GM13976 (cell line): Measurements from ENCODE around the gene TRIO.

Source experiments
- DNase-seq: peaks from one replicate; pipeline ENCODE4 v3.0.0; 2012; ENCODE audit warnings: low spot score
- in situ Hi-C: fragments of 300-500 bp; cut with MboI; formaldehyde crosslinking; loops from one replicate; pipeline ENCODE4 v1.12.0; 2022; ENCODE audit warnings: low sequenced_read_pairs, mixed read lengths, inconsistent platforms; ENCODE audit not compliant: unreplicated experiment
- TF ChIP-seq, protein P1 (sequence below): IDR thresholded peaks from 2 replicates; pipeline ENCODE4 v1.5.1; 2012; ENCODE audit warnings: borderline replicate concordance, mild to moderate bottlenecking; ENCODE audit not compliant: insufficient read depth; ENCODE audit errors: extremely low read depth, missing control alignments, control extremely low read depth

The TRIO gene

DNA sequence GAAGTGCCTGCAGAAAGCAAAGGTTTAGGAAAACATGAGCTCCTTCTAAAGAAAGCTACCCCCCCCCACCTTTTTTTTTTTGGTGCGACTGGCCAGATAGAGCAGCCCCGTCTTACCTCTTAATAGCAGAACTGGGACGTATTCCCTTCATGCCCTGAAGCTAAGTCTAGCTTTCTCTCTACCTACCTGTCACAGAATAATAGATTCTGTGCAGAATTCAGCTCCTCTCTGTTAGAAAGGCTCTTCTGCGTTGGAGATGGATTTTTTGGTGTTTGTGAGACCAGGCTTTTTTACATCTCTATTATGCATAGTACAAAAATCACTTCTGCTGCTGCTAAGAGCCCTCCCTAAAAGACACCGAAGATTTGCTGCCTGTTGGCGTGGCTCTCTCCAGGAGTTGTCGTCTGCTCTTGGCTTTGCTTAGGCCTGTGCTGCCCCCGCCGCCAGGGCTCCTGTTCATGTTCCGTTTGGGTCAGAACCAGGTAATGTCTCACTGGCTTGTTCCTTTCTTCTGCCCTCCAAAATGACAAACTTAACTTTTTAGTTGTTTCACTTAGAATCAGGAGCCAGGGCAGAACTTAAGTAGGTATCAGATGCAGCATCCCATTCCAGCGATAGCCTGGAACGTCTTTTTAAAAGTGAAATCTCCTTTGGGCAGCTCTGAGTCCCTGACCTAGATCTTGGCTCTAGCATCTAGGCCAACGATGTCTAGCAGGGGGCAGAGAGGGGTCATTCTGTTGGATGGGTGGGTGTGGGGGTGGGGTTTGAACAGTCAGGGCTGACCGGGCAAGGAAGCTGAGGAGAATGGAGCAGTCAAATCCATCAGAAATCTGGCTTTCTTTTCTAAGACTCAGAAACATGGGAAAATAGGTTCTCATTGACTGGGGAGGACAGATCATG lies 2.5 kb downstream of the TRIO start:
- DNase-seq = no peak
- in situ Hi-C loops = no loop called here
- TF ChIP-seq, protein P1, sequence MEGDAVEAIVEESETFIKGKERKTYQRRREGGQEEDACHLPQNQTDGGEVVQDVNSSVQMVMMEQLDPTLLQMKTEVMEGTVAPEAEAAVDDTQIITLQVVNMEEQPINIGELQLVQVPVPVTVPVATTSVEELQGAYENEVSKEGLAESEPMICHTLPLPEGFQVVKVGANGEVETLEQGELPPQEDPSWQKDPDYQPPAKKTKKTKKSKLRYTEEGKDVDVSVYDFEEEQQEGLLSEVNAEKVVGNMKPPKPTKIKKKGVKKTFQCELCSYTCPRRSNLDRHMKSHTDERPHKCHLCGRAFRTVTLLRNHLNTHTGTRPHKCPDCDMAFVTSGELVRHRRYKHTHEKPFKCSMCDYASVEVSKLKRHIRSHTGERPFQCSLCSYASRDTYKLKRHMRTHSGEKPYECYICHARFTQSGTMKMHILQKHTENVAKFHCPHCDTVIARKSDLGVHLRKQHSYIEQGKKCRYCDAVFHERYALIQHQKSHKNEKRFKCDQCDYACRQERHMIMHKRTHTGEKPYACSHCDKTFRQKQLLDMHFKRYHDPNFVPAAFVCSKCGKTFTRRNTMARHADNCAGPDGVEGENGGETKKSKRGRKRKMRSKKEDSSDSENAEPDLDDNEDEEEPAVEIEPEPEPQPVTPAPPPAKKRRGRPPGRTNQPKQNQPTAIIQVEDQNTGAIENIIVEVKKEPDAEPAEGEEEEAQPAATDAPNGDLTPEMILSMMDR = no peak

DNA sequence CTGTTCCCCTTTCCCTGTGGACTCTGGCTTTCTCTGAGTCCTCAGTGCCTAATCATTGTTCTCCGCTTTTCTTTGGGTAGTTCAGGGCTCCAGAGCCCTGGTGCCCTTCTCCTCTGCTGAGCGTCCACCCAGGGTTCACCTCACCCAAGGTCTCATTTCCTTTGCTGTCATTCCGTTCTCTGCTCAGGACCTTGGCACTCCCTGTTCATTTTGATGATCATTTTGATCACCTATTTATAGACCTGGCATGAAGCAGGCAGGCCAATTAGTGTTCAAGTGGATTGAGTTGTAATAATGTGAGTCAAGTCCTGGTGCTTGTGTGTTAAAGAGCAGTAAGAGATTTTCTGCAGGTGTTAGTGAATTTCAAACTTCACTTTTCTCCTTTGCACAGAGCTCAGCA lies 3.6 kb downstream of the TRIO start:
- TF ChIP-seq, protein P1 = no peak
- DNase-seq = no peak
- in situ Hi-C loops = no loop called here

DNA sequence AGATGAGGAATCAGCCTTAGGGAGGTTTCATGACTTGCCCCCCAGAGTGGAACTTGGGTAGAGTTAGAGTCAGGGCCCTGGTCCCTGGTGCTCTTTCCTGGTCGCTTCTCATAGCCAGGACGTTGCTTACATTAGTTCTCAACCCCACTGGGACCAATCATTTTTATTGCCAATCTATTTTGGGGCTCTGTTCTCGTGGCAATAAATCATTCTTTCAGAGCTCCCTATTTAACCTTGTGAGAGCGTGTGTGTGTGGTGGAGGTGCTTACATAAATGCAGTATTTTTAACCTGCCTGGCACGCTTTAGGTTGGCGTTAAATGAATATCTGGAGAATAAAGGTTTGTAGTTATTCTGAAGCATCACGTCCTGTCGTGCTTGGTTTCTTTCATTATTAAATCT lies 4.1 kb downstream of the TRIO start:
- DNase-seq = no peak
- TF ChIP-seq, protein P1 = no peak
- in situ Hi-C loops = no loop called here

DNA sequence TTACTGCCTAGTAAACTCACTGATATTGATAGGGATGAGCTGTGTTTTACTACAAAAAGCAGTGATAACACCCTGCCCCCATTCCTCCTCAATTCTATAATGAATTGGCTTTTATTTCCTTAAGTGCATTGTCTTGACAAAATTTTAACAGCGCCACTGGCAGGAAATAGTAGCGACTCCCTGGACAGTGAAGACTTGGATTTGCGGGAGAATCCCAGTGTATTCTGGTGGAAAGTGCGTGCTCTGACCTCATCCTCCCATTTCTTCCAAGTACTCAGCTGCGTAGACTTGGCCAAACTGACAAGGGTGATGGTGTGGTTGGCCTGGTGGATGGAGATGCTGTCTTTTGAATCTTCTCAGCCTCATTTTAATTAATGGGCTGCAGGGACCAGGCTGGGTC lies 5.3 kb downstream of the TRIO start:
- no peak for DNase-seq
- in situ Hi-C loops = no loop called here
- TF ChIP-seq, protein P1 = no peak

DNA sequence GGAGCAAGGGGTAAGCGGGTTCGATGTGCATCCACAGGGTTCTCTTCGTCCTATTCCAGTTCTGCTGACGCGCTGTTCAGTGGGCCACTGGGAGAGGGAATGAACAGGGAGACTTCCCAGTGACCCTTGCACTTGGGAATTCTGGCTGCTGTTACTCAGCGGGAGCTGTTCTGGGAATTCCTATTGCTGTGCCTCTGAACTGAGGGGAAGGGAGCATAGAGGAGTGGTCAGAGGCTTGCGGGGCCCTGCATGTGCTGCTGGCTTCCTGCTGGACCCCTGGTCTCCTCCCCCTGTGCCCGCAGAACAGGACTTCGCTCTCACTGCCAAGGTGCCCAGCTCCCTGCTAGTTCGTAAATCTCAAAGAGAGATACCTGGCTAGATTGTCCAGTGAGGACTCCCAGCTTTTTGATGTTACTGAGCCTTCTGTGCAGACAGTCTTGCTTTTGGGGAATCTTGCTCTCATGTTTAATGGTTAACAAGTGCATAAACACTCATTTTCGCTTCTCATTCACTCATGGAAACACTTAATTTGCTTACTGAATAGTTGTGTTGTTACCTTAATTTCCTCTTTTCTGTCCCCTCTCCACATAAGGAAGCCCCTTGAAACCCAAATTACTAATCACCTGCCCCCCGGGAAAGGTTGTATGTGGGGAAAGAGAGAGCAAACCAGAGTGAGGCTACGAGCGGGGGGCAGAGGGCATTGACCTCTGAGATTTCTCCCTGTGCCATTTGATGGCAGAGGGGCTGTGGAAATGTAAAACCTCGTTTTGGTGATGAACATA lies 5.9 kb downstream of the TRIO start:
- TF ChIP-seq, protein P1 = no peak
- in situ Hi-C loops = no loop called here
- no peak for DNase-seq

DNA sequence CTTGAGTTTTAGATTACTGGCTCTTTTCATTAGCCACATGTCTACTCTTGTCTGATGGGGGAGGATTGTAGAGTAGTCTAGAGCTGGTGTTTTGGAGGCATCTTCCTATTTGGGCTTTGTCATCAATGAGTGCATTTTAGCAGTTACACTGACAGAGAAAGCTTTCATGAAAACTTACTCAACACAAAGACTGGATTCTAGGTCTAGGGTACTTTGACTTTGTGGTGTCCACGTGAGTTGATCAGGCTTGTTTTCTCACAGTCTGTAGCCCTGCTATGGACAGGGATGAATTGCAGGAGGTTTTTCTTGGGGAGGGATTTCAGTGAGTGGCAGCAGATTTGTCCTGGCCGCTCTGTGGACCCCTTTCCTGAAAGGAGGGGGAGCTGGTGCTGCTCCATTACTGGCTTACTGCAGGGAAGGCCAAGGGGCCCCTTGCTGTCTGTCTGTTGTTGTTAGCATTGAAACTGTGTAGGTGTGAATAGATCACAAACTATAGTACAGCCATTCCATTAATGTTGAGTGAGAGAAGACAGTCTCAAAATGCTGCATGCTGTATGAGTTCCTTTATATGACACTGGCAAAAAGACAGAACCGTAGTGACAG lies 6.6 kb downstream of the TRIO start:
- in situ Hi-C loops = loop anchor here (10.0 to 25.0 kb wide), 2 partner anchors 55 to 513 kb away; partner anchors contain the start of gene OTULIN
- no peak for DNase-seq
- TF ChIP-seq, protein P1 = no peak
